Amniotic epithelial cell (primary cell): Measurements from ENCODE around the gene HSD3B2.
A peak's percentile ranks its signal among the peaks of the same experiment; 100 is the strongest.
"Not testable (repeated sequence)": the region's sequence is repeated elsewhere in the genome, so short reads cannot be mapped to it uniquely, and the experiment has no call there.

ENCODE experiments used
- DNase-seq: peaks from one replicate; pipeline ENCODE4 v3.0.0-alpha.2; 2010; ENCODE audit warnings: low read depth

HSD3B2 gene

GRCh38 chr1:119414950-119415349, at the start of gene HSD3B2:
Gene HSD3B2, plus strand, starts transcription at chr1:119415150. Its CDS starts 270 bp downstream, at chr1:119415420.
- no peak for DNase-seq

- DNase-seq: no peak
Observed at GRCh38 chr1:119366424-119366823, 48.5 kb upstream of the HSD3B2 start.

- peak; percentile 48 for DNase-seq
Observed at GRCh38 chr1:119367432-119368124, 47.4 kb upstream of the HSD3B2 start.

GRCh38 chr1:119368554-119368953, 46.4 kb upstream of the HSD3B2 start, which contains the start of gene HAO2:
Gene HAO2, plus strand, starts transcription at chr1:119368785. Its CDS starts 12,301 bp downstream, at chr1:119381086.
- DNase-seq: no peak

GRCh38 chr1:119370748-119371147, 44.2 kb upstream of the HSD3B2 start:
- DNase-seq: no peak

GRCh38 chr1:119371815-119372214, 43.1 kb upstream of the HSD3B2 start:
- no peak for DNase-seq

GRCh38 chr1:119372503-119373086, 42.4 kb upstream of the HSD3B2 start:
- DNase-seq: peak; percentile 16

GRCh38 chr1:119373465-119373864, 41.5 kb upstream of the HSD3B2 start:
- peak; percentile 40 for DNase-seq

- DNase-seq: peak; percentile 87
Observed at GRCh38 chr1:119374208-119374874, 40.6 kb upstream of the HSD3B2 start.

GRCh38 chr1:119375366-119375765, 39.6 kb upstream of the HSD3B2 start:
- no peak for DNase-seq

GRCh38 chr1:119376594-119376993, 38.4 kb upstream of the HSD3B2 start:
- no peak for DNase-seq

- DNase-seq: not testable (repeated sequence)
Observed at GRCh38 chr1:119377594-119377993, 37.4 kb upstream of the HSD3B2 start.

GRCh38 chr1:119379117-119379516, 35.8 kb upstream of the HSD3B2 start:
- DNase-seq: peak; percentile 15

GRCh38 chr1:119380304-119380703, 34.6 kb upstream of the HSD3B2 start:
- no peak for DNase-seq

GRCh38 chr1:119380983-119381662, 33.8 kb upstream of the HSD3B2 start:
- DNase-seq: no peak

- DNase-seq: no peak
Observed at GRCh38 chr1:119384591-119384990, 30.4 kb upstream of the HSD3B2 start.

GRCh38 chr1:119385650-119386049, 29.3 kb upstream of the HSD3B2 start:
- DNase-seq: no peak

- DNase-seq: no peak
Observed at GRCh38 chr1:119387858-119388257, 27.1 kb upstream of the HSD3B2 start.

GRCh38 chr1:119388450-119388849, 26.5 kb upstream of the HSD3B2 start:
- no peak for DNase-seq

GRCh38 chr1:119390526-119390925, 24.4 kb upstream of the HSD3B2 start:
- no peak for DNase-seq

- no peak for DNase-seq
Observed at GRCh38 chr1:119391749-119392148, 23.2 kb upstream of the HSD3B2 start.

- DNase-seq: no peak
Observed at GRCh38 chr1:119394085-119394484, 20.9 kb upstream of the HSD3B2 start.

- no peak for DNase-seq
Observed at GRCh38 chr1:119396982-119397381, 18.0 kb upstream of the HSD3B2 start.
